Fibroblast of mammary gland (primary cell): ENCODE measurements around the gene HAS3.
"Not testable (repeated sequence)": the region's sequence is repeated elsewhere in the genome, so short reads cannot be mapped to it uniquely, and the experiment has no call there.

ENCODE experiments used
- DNase-seq: peaks from one replicate; pipeline ENCODE4 v3.0.0-alpha.2; 2010; ENCODE audit warnings: low read depth
- H3K4me3 ChIP-seq: 2 replicates; pipeline ENCODE4 v1.5.1; 2011; ENCODE audit warnings: low read depth, mild to moderate bottlenecking, low read length, moderate library complexity; ENCODE audit not compliant: control insufficient read depth
- TF ChIP-seq, protein P1 (sequence below): conservative IDR thresholded peaks from 2 replicates; pipeline ENCODE4 v1.5.1; 2011; ENCODE audit warnings: low read depth, low read length, inconsistent platforms; ENCODE audit not compliant: control insufficient read depth, insufficient read depth

HAS3 gene, protein sequence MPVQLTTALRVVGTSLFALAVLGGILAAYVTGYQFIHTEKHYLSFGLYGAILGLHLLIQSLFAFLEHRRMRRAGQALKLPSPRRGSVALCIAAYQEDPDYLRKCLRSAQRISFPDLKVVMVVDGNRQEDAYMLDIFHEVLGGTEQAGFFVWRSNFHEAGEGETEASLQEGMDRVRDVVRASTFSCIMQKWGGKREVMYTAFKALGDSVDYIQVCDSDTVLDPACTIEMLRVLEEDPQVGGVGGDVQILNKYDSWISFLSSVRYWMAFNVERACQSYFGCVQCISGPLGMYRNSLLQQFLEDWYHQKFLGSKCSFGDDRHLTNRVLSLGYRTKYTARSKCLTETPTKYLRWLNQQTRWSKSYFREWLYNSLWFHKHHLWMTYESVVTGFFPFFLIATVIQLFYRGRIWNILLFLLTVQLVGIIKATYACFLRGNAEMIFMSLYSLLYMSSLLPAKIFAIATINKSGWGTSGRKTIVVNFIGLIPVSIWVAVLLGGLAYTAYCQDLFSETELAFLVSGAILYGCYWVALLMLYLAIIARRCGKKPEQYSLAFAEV

DNA sequence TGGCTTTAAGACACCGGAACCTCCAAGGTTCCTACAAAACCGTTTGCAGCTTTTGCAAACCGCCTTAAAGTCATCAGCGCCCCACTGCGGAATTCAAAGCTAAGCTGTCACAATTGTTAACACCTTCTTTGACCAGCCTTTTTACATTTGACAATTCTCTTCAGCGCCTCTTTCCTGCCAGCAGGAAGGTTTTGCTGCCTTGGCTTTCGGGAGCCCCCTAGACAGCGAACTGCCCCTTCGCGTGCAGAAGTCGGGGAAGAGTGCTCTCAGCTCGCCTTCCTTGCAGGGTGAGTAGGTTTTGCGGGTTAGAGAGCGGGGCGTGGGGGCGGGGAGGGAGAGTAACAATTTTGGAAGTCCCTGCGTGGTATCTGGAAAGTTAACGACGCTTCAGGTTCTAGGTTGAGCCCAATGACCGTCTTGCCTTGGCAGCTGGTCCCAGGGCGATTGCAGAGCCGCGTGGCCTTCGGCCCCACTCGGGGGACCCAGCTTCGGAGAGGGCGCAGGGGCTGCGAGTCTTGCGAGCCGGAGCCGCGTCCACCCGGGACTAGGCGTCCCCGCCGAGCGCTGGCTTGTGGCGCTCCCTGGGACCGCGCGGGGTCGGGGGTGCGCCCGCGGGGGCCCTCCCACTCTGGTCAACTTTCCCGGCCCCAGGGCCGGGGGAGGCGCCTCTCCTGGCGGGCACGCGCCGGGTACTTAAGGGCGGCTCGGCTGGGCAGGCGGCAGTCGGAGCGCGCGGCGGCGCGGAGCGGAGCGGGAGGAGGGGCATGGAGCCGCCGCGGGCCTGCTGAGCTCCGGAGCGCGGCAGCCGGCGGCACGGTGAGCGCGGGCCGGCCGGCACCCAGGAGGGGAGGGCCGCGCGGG is at the start of gene HAS3:
TSS of gene HAS3 (plus strand) at position 153 of the 861 bp plus-strand sequence. CDS start 3,743 bp downstream, outside the sequence.
- peak; percentile 49 for DNase-seq
- peak within 1 kb of the TSS; percentile 38 for H3K4me3 ChIP-seq
- TF ChIP-seq, protein P1, sequence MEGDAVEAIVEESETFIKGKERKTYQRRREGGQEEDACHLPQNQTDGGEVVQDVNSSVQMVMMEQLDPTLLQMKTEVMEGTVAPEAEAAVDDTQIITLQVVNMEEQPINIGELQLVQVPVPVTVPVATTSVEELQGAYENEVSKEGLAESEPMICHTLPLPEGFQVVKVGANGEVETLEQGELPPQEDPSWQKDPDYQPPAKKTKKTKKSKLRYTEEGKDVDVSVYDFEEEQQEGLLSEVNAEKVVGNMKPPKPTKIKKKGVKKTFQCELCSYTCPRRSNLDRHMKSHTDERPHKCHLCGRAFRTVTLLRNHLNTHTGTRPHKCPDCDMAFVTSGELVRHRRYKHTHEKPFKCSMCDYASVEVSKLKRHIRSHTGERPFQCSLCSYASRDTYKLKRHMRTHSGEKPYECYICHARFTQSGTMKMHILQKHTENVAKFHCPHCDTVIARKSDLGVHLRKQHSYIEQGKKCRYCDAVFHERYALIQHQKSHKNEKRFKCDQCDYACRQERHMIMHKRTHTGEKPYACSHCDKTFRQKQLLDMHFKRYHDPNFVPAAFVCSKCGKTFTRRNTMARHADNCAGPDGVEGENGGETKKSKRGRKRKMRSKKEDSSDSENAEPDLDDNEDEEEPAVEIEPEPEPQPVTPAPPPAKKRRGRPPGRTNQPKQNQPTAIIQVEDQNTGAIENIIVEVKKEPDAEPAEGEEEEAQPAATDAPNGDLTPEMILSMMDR: peak; percentile 13

DNA sequence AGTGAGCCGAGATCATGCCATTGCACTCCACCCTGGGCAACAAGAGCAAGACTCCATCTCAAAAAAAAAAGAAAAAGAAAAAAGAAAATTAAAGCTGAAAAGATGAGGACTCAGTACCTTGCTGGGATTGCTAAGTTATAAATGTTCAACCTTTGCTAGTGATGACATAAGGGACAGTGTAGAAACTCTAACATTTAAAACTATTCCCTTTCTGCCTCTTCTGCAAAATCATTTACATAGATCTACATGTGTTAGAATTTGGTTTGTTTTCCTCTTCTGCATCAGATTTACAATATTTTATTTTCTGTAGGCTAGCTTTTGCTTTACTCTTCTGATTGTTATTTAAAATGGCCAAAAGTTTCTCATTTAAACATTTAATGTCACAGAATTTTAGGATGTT is 49.5 kb upstream of the HAS3 start:
- DNase-seq: no peak
- TF ChIP-seq, protein P1: no peak
- no peak overlapping the region for H3K4me3 ChIP-seq

DNA sequence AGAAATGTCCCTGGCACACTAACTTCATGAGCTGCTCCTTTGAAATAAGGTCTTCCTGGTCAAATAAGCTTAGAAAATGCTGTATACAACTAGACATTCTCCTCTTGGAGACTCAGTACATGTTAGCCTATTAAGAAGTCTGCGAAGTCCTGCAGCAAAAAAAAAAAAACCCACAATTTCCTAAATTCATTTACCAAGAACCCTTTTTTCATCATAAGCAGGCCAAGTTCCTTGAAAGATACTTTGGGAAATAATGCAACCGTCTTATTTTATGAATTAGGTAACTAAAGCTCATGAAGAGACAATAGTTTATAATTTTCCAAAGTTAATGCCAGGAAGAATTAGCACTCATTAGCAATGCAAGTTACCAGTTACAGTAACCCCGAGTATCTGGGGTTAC is 49.0 kb upstream of the HAS3 start:
- TF ChIP-seq, protein P1: no peak
- H3K4me3 ChIP-seq: no peak overlapping the region
- DNase-seq: no peak

DNA sequence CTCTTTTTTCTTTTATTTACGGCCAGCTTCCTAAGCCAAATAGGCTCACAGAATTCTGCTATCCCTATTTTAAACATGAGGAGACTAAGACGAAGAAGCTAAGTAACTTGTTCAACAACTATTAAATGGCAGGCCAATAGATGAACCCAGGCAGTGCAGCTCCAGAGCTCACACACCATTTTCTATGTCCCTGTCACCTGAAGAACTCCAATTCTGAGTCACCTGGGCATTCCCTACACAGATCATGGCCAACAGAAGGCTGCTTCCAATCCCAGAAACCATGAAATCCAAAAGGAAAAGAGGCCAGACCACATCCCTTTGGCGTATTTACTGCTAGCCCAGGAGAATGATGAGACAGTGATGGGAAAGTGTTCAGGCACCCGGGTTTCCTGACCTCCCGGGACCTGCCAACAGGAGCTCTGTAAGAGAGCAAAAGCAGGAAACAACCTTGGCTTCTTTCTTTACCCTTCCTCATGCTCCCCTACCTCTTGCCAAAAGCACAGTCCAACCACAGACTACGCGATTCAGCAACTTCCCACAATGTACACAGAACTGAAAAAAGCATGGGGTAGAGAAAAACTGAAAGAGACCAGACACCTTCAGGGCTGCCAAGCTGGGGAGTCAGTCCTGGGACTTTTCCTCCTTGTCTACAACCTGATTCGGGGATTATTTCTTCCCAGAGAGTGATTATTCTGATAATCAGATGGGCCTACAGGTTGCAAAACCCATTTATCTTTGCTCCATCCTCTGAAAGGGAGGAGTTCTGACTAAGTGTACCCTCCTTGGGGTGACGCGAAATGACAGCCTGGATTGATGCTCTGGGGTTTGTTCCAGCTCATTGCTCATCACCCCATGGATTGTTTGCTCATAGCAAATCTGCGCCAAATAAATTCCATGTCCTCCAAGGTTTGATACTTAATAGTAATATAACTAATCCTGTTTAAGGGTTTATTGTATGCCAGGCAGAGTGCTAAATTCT is 47.8 kb upstream of the HAS3 start:
- H3K4me3 ChIP-seq: no peak overlapping the region
- TF ChIP-seq, protein P1: no peak
- DNase-seq: peak; percentile 97

DNA sequence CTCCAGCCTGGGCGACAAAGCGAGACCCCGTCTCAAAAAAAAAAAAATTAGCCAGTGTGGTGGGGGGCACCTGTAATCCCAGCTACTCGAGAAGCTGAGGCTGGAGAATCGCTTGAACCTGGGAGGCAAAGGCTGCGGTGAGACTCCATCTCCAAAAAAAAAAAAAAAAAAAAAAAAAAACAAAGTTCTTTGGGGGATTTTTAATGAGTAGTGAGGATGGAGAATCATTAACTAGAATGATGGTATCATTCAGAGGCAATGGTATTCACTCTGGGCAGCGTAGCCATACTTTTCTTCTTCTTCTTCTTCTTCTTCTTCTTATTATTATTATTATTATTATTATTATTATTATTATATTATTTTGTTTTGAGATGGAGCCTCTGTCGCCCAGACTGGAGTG is 42.0 kb upstream of the HAS3 start:
- H3K4me3 ChIP-seq, DNase-seq: not testable (repeated sequence)

DNA sequence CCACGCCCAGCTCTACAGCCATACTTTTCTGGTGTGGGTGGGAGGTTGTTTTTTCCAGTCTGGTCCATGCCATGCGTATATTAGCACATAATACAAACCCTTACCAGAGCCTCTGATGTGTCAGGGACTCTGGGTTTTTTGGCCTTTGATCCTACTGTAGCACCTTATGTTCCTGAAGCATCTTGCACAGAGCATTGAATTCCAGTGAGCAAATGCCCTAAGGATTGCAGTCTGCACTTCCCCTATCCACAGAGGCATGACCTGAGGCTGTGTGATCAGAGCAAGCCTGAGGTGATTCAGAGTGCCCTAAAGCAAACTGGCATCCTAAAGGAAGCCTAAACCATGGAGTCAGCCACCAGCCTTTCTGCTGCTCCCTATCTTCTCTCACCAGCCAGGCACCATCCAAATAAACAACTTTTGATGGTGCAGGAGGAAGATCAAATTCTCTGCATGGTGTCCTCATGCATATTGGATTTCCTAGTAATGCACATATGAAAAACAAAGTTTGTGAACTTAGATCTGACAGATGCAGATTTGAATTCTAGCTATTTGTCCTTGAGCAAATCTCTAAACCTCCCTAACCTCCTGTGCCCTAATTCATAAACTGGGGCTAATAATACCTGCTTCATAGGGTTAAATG is 41.2 kb upstream of the HAS3 start:
- no peak overlapping the region for H3K4me3 ChIP-seq
- TF ChIP-seq, protein P1: no peak

More for the DNA sequence above, 41.2 kb upstream of the HAS3 start:
- DNase-seq: no peak
